ENCODE measurements around the gene ANKRD27. TPM values are rescaled to one million over a fixed set of nuclear protein-coding genes. Genes with fewer than 3 reads are reported as not detected.
"Not testable (repeated sequence)": the region's sequence is repeated elsewhere in the genome, so short reads cannot be mapped to it uniquely, and the experiment has no call there.

The ANKRD27 gene
- total RNA-seq, 1 experiment from 2014 or later: 39.4 TPM

GRCh38 chr19:32691291-32691951 lies 16.4 kb upstream of the ANKRD27 start, which contains the start of gene NUDT19:
Gene NUDT19, plus strand, starts transcription at chr19:32691821. Its CDS starts 140 bp downstream, at chr19:32691961.
- DNase-seq (ENCODE audit: low spot score): peak; percentile 94

- DNase-seq (ENCODE audit: low spot score): no peak
Observed at GRCh38 chr19:32688311-32688710, 13.3 kb upstream of the ANKRD27 start.

GRCh38 chr19:32687681-32688080 lies 12.7 kb upstream of the ANKRD27 start:
- no peak for DNase-seq (ENCODE audit: low spot score)

- DNase-seq (ENCODE audit: low spot score): no peak
Observed at GRCh38 chr19:32686847-32687475, 12.0 kb upstream of the ANKRD27 start.

GRCh38 chr19:32682317-32682716 lies 7.3 kb upstream of the ANKRD27 start:
- no peak for DNase-seq (ENCODE audit: low spot score)

GRCh38 chr19:32680986-32681385 lies 6.0 kb upstream of the ANKRD27 start:
- no peak for DNase-seq (ENCODE audit: low spot score)

GRCh38 chr19:32677657-32678056 lies 2.7 kb upstream of the ANKRD27 start:
- DNase-seq (ENCODE audit: low spot score): no peak

- DNase-seq (ENCODE audit: low spot score): no peak
Observed at GRCh38 chr19:32676895-32677359, 1.9 kb upstream of the ANKRD27 start.

- no peak for DNase-seq (ENCODE audit: low spot score)
Observed at GRCh38 chr19:32676186-32676894, 1.4 kb upstream of the ANKRD27 start.

- peak; percentile 76 for DNase-seq (ENCODE audit: low spot score)
Observed at GRCh38 chr19:32675720-32676185, 773 bp upstream of the ANKRD27 start, which contains the start of gene RGS9BP. Gene RGS9BP, plus strand, starts transcription at chr19:32675848. Its CDS starts 416 bp downstream, at chr19:32676264.

GRCh38 chr19:32674153-32674930 lies 638 bp downstream of the ANKRD27 start:
- peak; percentile 9 for DNase-seq (ENCODE audit: low spot score)

- DNase-seq (ENCODE audit: low spot score): no peak
Observed at GRCh38 chr19:32673573-32673972, 1.4 kb downstream of the ANKRD27 start.

- no peak for DNase-seq (ENCODE audit: low spot score)
Observed at GRCh38 chr19:32672841-32673240, 2.1 kb downstream of the ANKRD27 start.

GRCh38 chr19:32671883-32672593 lies 2.9 kb downstream of the ANKRD27 start:
- no peak for DNase-seq (ENCODE audit: low spot score)

GRCh38 chr19:32669310-32669709 lies 5.7 kb downstream of the ANKRD27 start:
- DNase-seq (ENCODE audit: low spot score): no peak

- no peak for DNase-seq (ENCODE audit: low spot score)
Observed at GRCh38 chr19:32666084-32666483, 8.9 kb downstream of the ANKRD27 start.

- DNase-seq (ENCODE audit: low spot score): no peak
Observed at GRCh38 chr19:32662186-32662585, 12.8 kb downstream of the ANKRD27 start.

GRCh38 chr19:32661318-32661717 lies 13.7 kb downstream of the ANKRD27 start:
- DNase-seq (ENCODE audit: low spot score): no peak

- DNase-seq (ENCODE audit: low spot score): no peak
Observed at GRCh38 chr19:32658527-32658926, 16.5 kb downstream of the ANKRD27 start.

GRCh38 chr19:32658075-32658474 lies 16.9 kb downstream of the ANKRD27 start:
- no peak for DNase-seq (ENCODE audit: low spot score)

- DNase-seq (ENCODE audit: low spot score): not testable (repeated sequence)
Observed at GRCh38 chr19:32656379-32656778, 18.6 kb downstream of the ANKRD27 start.
